GM12878 (cell line): ENCODE measurements around the gene ZFAND2B. TPM values are rescaled to one million over a fixed set of nuclear protein-coding genes. Genes with fewer than 3 reads are reported as not detected.

Experiments used
- ATAC-seq: fragments of 200-7000 bp; cut with Tn5 transposase; 3 replicates; pipeline ENCODE4 v1.9.1; 2020; ENCODE audit warnings: mild to moderate bottlenecking, moderate library complexity
- BruUV-seq: library from RNA; stranded (reverse); fragments of 400-500 nt; replicated peaks from 2 replicates; lab custom pipeline; 2021; lab: Mats Ljungman, UMichigan
- CTCF ChIA-PET: fragments of 300-600 bp; sonication (Branson Sonifier 250); formaldehyde crosslinking; extraction: SDS; loops from one replicate; lab custom pipeline; 2021; ENCODE audit warnings: inconsistent platforms; lab: Yijun Ruan, JAX
- POLR2A ChIA-PET: fragments of 350-600 bp; formaldehyde crosslinking; extraction: SDS; loops from one replicate; lab custom pipeline; 2021; ENCODE audit warnings: inconsistent platforms; lab: Charles Lee
- RAD21 ChIA-PET: fragments of 300-600 bp; sonication (Branson Sonifier 250); formaldehyde crosslinking; loops from one replicate; lab custom pipeline; 2023; ENCODE audit warnings: antibody characterized with exemption; ENCODE audit not compliant: unreplicated experiment; lab: Charles Lee
- SMC1A ChIA-PET: fragments of 300-600 bp; sonication (Branson Sonifier 250); formaldehyde crosslinking; loops from one replicate; lab custom pipeline; 2023; ENCODE audit not compliant: unreplicated experiment, uncharacterized antibody; lab: Charles Lee
- DNase-seq: peaks from one replicate; pipeline ENCODE4 v3.0.0-alpha.2; 2011; ENCODE audit warnings: low read depth, low spot score
- FAIRE-seq: peaks from 3 replicates; lab custom pipeline; 2011; peaks lifted over from hg19 to GRCh38; lab: Jason Lieb, UNC
- H2AFZ ChIP-seq: 2 replicates; pipeline ENCODE4 v1.6.0; 2011; ENCODE audit warnings: low read depth, low read length, control low read depth; ENCODE audit not compliant: control insufficient read depth
- H3K27ac ChIP-seq: 2 replicates; pipeline ENCODE4 v1.5.1; 2011; ENCODE audit warnings: control low read depth; ENCODE audit not compliant: control insufficient read depth, insufficient read depth
- H3K27me3 ChIP-seq, 2 experiments: replicated peaks in 1 of 2; 2 replicates each; pipeline versions ENCODE4 v1.6.0 to v1.6.1; 2011; ENCODE audit warnings: low read length in 1 of 2; ENCODE audit not compliant: control insufficient read depth in 2 of 2, insufficient read depth in 2 of 2
- H3K36me3 ChIP-seq, 2 experiments: 2 replicates each; pipeline ENCODE4 v1.5.1; 2011; ENCODE audit warnings: low read length in 1 of 2; ENCODE audit not compliant: control insufficient read depth in 2 of 2, insufficient read depth in 2 of 2
- H3K4me1 ChIP-seq: 2 replicates; pipeline ENCODE4 v1.6.1; 2011; ENCODE audit warnings: mild to moderate bottlenecking, low read length, moderate library complexity, mixed read lengths; ENCODE audit not compliant: control insufficient read depth, insufficient read depth
- H3K4me2 ChIP-seq: 2 replicates; pipeline ENCODE4 v1.6.0; 2011; ENCODE audit warnings: control low read depth; ENCODE audit not compliant: control insufficient read depth, insufficient read depth
- H3K4me3 ChIP-seq: fragments of 200-600 bp; sonication (generic); 2 replicates; pipeline ENCODE4 v1.5.1; 2016
- H3K79me2 ChIP-seq: 2 replicates; pipeline ENCODE4 v1.6.0; 2011; ENCODE audit warnings: low read length; ENCODE audit not compliant: control insufficient read depth, insufficient read depth
- H3K9ac ChIP-seq: 2 replicates; pipeline ENCODE4 v1.8.0; 2011; ENCODE audit warnings: low read length, control low read depth, mixed read lengths; ENCODE audit not compliant: control insufficient read depth, insufficient read depth
- H3K9me3 ChIP-seq: replicated peaks from 3 replicates; pipeline ENCODE4 v1.5.1; 2011; ENCODE audit warnings: mild to moderate bottlenecking, low read length; ENCODE audit not compliant: control insufficient read depth, insufficient read depth
- H4K20me1 ChIP-seq: 2 replicates; pipeline ENCODE4 v1.6.0; 2011; ENCODE audit not compliant: control insufficient read depth, insufficient read depth
- BRCA1 ChIP-seq: IDR thresholded peaks from 2 replicates; pipeline ENCODE4 v1.6.1; 2011; ENCODE audit warnings: low read depth, low read length, improper control_type of control experiment
- ETV6 ChIP-seq, 2 experiments: fragments of 450-650 bp in 1 of 2; IDR thresholded peaks in 1 of 2; conservative IDR thresholded peaks in 1 of 2; 2 replicates each; pipeline ENCODE4 v1.6.1; 2014; ENCODE audit warnings: antibody characterized with exemption in 1 of 2, borderline replicate concordance in 1 of 2, low read depth in 1 of 2, mild to moderate bottlenecking in 1 of 2, moderate library complexity in 1 of 2
- HDGF ChIP-seq: fragments of 450-650 bp; IDR thresholded peaks from 2 replicates; pipeline ENCODE4 v1.6.1; 2016; ENCODE audit warnings: antibody characterized with exemption
- KLF5 ChIP-seq: fragments of 450-650 bp; IDR thresholded peaks from 2 replicates; pipeline ENCODE4 v1.6.1; 2014; ENCODE audit warnings: mild to moderate bottlenecking; ENCODE audit not compliant: partially characterized antibody
- MLLT1 ChIP-seq: fragments of 450-650 bp; IDR thresholded peaks from 2 replicates; pipeline ENCODE4 v1.6.1; 2016; ENCODE audit warnings: mild to moderate bottlenecking
- POLR2AphosphoS5 ChIP-seq: IDR thresholded peaks from 2 replicates; pipeline ENCODE4 v1.6.1; 2011; ENCODE audit warnings: mild to moderate bottlenecking, low read length, inconsistent platforms
- RB1 ChIP-seq: fragments of 450-650 bp; formaldehyde crosslinking; IDR thresholded peaks from 2 replicates; pipeline ENCODE4 v1.6.1; 2017; ENCODE audit warnings: mild to moderate bottlenecking, borderline replicate concordance
- RUNX3 ChIP-seq: IDR thresholded peaks from 2 replicates; pipeline ENCODE4 v1.6.1; 2012; ENCODE audit warnings: low read length, inconsistent platforms
- SUZ12 ChIP-seq: fragments of 200-600 bp; sonication (generic); IDR thresholded peaks from one replicate; pipeline ENCODE4 v1.6.1; 2018; ENCODE audit warnings: antibody characterized with exemption, mild to moderate bottlenecking; ENCODE audit not compliant: unreplicated experiment
- ZBTB11 ChIP-seq: fragments of 450-650 bp; formaldehyde crosslinking; IDR thresholded peaks from 2 replicates; pipeline ENCODE4 v1.5.0; 2022; ENCODE audit warnings: mild to moderate bottlenecking, missing genetic modification characterization
- WGBS: methylation state at CpG from one replicate; pipeline ENCODE4 v1.1.6; 2016; ENCODE audit warnings: low lambda C conversion rate; ENCODE audit not compliant: insufficient replicate concordance, insufficient coverage; ENCODE audit errors: missing lambda C conversion rate; 5-methylcytosine and 5-hydroxymethylcytosine counted together
- in situ Hi-C: fragments of 300-500 bp; cut with MboI; formaldehyde crosslinking; loops from 9 replicates; pipeline ENCODE4 v1.14.3; 2018; ENCODE audit warnings: mixed read lengths
- intact Hi-C: fragments of 100-400 bp; cut with micrococcal nuclease; formaldehyde crosslinking; loops from one replicate; pipeline ENCODE4 v1.14.2; 2022; ENCODE audit not compliant: unreplicated experiment
- polyA plus RNA-seq, 11 experiments: library from polyadenylated mRNA; depleted of rRNA in 4 of 11; unstranded in 6 of 11; stranded (reverse) in 5 of 11; fragments of >200 nt; fragmentation: Nextera tagmentation in 4 of 11; fragmentation: Illumina TruSeq in 1 of 11; extraction: Ambion mirVana in 4 of 11; extraction: Trizol in 1 of 11; gene quantifications; 1 replicate in 1 of 11; 2 replicates in 10 of 11; pipeline versions ENCODE4 v1.2.1 to v1.2.3, GENCODE V29; 2011 to 2016; ENCODE audit warnings: inconsistent platforms in 2 of 11, missing spikeins in 2 of 11, low read depth in 1 of 11
- total RNA-seq, 4 experiments: library from RNA; depleted of rRNA in 3 of 4; stranded (reverse); fragments of >200 nt in 3 of 4; fragmentation: Illumina TruSeq in 1 of 4; extraction: Trizol in 1 of 4; gene quantifications; 2 replicates each; pipeline versions ENCODE4 v1.2.1 to v1.2.3, GENCODE V29; 2013 to 2021

The ZFAND2B gene
- total and polyA plus RNA-seq, 10 of the 15 experiments (the other 5 are each of a cell fraction or from before 2014, with no cell fraction given) = 5.4 to 28.1 (median 22.4) TPM

- no peak for TF ChIP-seq ZBTB11
These were observed 22.9 kb downstream of the ZFAND2B start, which contains the start of the genes ANKZF1 and ATG9A (continued) for GRCh38 chr2:219229305-219230058.

GRCh38 chr2:219230059-219230540, 23.5 kb downstream of the ZFAND2B start:
- ATAC-seq (peak; percentile 56), FAIRE-seq (no peak), DNase-seq (no peak)
- ChIA-PET CTCF (interaction anchor here (0.8 to 2.8 kb wide), 12 partner anchors 7 to 349 kb away, joined by 3 to 16 read pairs (median 6); partner anchors contain the start of genes GLB1L, STK16, WNT10A and ZFAND2B), SMC1A (interaction anchor here (0.9 to 2.7 kb wide), 12 partner anchors 9 to 92 kb away, joined by 3 to 22 read pairs (median 4); partner anchors contain the start of genes ABCB6, CNPPD1, GLB1L and STK16), POLR2A (interaction anchor here (0.6 to 3.5 kb wide), 13 partner anchors 12 to 672 kb away, joined by 3 to 45 read pairs (median 7); partner anchors contain the start of genes ABCB6, CNPPD1, DNAJB2 and DNPEP), RAD21 (interaction anchor here (1.0 to 2.6 kb wide), 8 partner anchors 12 to 70 kb away, joined by 3 to 14 read pairs (median 6); partner anchors contain the start of genes ABCB6, GLB1L, STK16 and ZFAND2B)
- Histone ChIP-seq H4K20me1 (no peaks in the 10 kb centered on the region), H3K4me1 (peaks cover 15% of the 10 kb centered on the region), H3K4me3 (peak overlapping the region; percentile 89), H3K27me3 (no peaks in the 10 kb centered on the region), H3K79me2 (peaks cover 44% of the 10 kb centered on the region), H3K4me2 (peak overlapping the region; percentile 74), H3K9me3 (no peaks in the 10 kb centered on the region), H3K9ac (peak overlapping the region; percentile 92), H3K36me3 (peaks cover 8 to 32% of the 10 kb centered on the region in 2 experiments), H2AFZ (peak overlapping the region; percentile 45), H3K27ac (peak overlapping the region; percentile 83)
- intact Hi-C loops (no loop called here), in situ Hi-C loops (no loop called here)
- BruUV-seq = TSS peak; percentile 77
- WGBS = under 1% methylated on average over 24 of the region's 24 CpGs
- TF ChIP-seq MLLT1 = 0 out of 2 replicates have a peak, but pooled peaks have one; percentile 10
- TF ChIP-seq RUNX3 = no peak; the same call in 1 of the 2 replicates
- TF ChIP-seq KLF5 = no peak
- TF ChIP-seq ZBTB11 = no peak
- no peak for TF ChIP-seq SUZ12
- peak; percentile 30; the same call in 1 of the 2 replicates for TF ChIP-seq RB1
- no peak for TF ChIP-seq HDGF
- TF ChIP-seq BRCA1 = no peak
- no peak for TF ChIP-seq ETV6 (conservative IDR thresholded peaks at IDR 0.05 in 1 of 2, IDR thresholded peaks at IDR 0.05 in 1 of 2; ENCODE audit: borderline replicate concordance in 1 of 2, low read depth in 1 of 2)
- TF ChIP-seq POLR2AphosphoS5 = peak; percentile 4; the same call in 1 of the 2 replicates
